ENCODE results near the gene SYNGR3.

Gene SYNGR3, protein sequence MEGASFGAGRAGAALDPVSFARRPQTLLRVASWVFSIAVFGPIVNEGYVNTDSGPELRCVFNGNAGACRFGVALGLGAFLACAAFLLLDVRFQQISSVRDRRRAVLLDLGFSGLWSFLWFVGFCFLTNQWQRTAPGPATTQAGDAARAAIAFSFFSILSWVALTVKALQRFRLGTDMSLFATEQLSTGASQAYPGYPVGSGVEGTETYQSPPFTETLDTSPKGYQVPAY

DNA sequence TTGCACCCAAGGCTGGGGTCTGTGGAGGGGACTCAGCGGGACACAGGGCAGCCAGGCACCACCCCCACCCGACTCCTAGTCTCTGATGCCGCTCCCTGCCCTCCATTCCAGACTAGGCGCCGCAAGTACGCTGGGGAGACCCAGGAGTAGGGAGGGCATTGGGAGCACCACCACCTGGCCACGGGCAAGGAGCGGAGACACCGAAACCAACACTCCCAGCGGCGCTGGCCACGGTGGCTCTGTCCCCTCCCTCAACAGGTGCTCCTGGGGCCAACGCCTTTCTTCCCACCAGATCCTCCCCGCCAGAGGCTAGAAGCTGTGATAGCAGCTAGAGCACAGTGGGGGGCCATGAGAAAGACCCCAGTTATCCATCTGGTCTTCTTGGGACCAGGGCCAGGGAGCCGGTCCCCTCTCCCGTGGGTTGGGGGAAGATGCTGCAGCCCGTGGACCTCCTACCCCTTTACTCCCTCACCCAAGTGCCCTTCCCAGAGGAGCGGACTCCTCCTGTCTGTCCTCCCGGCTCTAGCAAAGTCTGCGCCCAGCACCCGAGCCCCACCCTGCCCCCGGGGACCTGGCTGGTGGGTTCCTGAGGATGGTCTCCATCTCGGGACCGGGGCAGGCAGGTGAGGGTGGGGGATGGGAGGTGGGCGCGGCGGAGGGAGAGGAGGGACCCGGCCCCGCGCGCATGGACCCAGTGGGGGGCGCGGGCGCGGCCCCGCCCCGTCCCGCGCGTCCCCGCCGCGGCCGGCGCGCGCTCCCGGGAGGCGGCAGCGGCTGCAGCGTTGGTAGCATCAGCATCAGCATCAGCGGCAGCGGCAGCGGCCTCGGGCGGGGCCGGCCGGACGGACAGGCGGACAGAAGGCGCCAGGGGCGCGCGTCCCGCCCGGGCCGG lies at the start of gene SYNGR3:
Gene SYNGR3 (plus strand): TSS at position 762 of the 892 bp plus-strand sequence. CDS start 133 bp downstream, outside the sequence.
- no peak for DNase-seq (ENCODE audit: low read depth)
- H3K4me3 ChIP-seq (ENCODE audit: low read depth, low read length) = no peak within 1 kb of the TSS
- TF ChIP-seq CTCF (IDR thresholded peaks at IDR 0.05; ENCODE audit: control insufficient read depth, extremely low read depth, insufficient read depth) = no peak

- no peak overlapping the region for H3K4me3 ChIP-seq (ENCODE audit: low read depth, low read length)
- no peak for TF ChIP-seq CTCF (IDR thresholded peaks at IDR 0.05; ENCODE audit: control insufficient read depth, extremely low read depth, insufficient read depth)
- no peak for DNase-seq (ENCODE audit: low read depth)
Measured at GRCh38 chr16:1940273-1941161, 49.3 kb upstream of the SYNGR3 start.

DNA sequence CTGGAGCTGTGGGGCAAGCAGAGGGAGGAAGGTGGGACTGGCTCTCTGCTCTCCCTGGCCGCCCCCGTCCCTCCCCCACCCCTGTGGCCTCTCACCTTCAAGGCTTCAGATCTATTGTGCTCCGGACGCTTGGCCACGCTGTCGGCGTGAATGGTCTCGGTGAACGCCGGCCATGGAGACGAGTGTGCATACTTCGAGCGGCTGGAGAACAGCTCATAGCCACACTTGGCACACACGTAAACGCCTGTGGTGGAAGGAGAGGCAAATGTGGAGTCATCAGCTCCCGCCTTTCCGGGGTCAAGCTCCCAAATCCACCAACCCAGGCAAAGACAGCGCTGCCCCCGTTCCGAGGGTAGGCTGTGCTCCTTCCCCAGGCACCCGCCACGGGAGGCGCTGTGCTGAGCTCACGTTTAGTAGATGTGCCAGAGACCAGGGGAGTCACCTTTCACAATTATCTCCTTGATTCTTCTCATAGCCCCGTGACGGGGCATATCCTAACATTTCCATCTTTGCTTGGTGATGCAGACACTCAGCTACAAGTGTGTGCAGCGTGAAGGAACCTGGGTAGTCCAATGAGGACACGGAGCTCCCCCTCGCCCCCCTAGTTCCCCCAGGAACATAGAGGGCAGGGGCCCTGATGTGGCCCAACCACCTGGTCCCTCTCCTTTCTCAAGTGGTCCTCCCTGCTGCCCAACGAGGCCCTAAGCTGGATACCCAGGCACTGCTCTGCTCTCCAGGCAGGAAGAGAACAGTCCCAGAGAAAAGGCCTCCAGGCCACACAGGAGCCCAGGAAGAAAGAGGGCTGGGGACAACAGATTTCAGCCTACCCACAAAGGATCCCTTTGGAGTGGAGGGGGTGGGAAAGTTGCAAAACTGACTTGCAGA lies 48.4 kb upstream of the SYNGR3 start:
- 0 out of 2 replicates have a peak, but pooled peaks have one; percentile 6 for TF ChIP-seq CTCF (IDR thresholded peaks at IDR 0.05; ENCODE audit: control insufficient read depth, extremely low read depth, insufficient read depth)
- DNase-seq (ENCODE audit: low read depth) = no peak
- peak overlapping the region; percentile 94 for H3K4me3 ChIP-seq (ENCODE audit: low read depth, low read length)

DNA sequence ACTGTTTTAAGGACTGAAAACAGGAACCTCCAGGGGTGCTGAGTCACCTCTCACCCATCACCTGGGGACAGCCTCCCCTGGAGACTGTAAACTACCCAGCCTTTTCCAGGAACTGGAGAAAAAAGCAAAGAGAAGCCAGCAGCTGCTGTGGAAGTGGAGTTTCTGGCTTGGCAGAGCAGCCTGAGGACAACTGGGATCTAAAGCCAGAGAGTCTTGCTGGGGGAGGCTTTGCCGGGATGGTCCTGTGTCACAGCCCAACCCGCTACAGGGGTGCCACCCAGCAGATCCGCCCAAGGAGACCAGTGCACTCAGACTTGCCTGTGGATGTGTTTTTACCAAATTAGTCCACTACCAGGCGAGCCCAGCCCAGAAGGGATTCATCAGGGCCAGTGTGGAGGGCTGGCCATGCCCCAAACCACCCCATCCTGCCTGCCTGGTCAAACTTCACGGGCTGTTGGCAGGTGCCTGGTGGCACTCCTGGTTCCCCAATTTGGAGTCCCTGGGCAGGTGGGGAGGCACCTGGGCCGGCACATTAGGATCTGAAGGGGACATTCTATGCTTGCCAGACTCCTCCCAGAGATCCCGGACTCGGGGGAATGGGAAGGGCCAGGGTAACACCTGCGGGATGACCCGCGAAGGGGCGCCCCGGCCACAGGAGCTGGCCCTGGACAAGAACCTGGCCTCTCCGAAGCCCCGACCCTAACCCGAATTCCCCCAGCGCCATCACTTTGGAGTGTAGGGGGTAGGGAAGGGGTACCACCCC lies 47.5 kb upstream of the SYNGR3 start:
- peak overlapping the region; percentile 94 for H3K4me3 ChIP-seq (ENCODE audit: low read depth, low read length)
- TF ChIP-seq CTCF (IDR thresholded peaks at IDR 0.05; ENCODE audit: control insufficient read depth, extremely low read depth, insufficient read depth) = no peak
- no peak for DNase-seq (ENCODE audit: low read depth)

- H3K4me3 ChIP-seq (ENCODE audit: low read depth, low read length) = peak within 1 kb of the TSS; percentile 94
- DNase-seq (ENCODE audit: low read depth) = peak; percentile 93
- no peak for TF ChIP-seq CTCF (IDR thresholded peaks at IDR 0.05; ENCODE audit: control insufficient read depth, extremely low read depth, insufficient read depth)
Measured at GRCh38 chr16:1942810-1943726, 46.7 kb upstream of the SYNGR3 start, which contains the start of gene MSRB1. MSRB1 (minus strand) TSS chr16:1943199; CDS start chr16:1943156, 43 bp downstream.
